SJSA1 (cell line): ENCODE data around the gene TCEA2. TPM values are rescaled to one million over a fixed set of nuclear protein-coding genes. Genes with fewer than 3 reads are reported as not detected.

Experiments
- DNase-seq, 2 experiments: peaks; one replicate each; pipeline ENCODE4 v3.0.0-alpha.2; 2015 to 2020; ENCODE audit warnings: low spot score in 2 of 2, low read depth in 1 of 2
- H3K27ac ChIP-seq: fragments of 250-450 bp; sonication (Bioruptor Pico); 2 replicates; pipeline ENCODE4 v1.5.1; 2020; ENCODE audit warnings: mild to moderate bottlenecking, moderate library complexity
- H3K27me3 ChIP-seq: fragments of 250-450 bp; sonication (Bioruptor Pico); replicated peaks from 2 replicates; pipeline ENCODE4 v1.5.1; 2020; ENCODE audit warnings: mild to moderate bottlenecking, moderate library complexity
- H3K36me3 ChIP-seq: fragments of 250-450 bp; sonication (Bioruptor Pico); 2 replicates; pipeline ENCODE4 v1.5.1; 2020; ENCODE audit warnings: mild to moderate bottlenecking
- H3K4me1 ChIP-seq: fragments of 250-450 bp; sonication (Bioruptor Pico); replicated peaks from 2 replicates; pipeline ENCODE4 v1.6.1; 2021; ENCODE audit warnings: mild to moderate bottlenecking
- H3K4me3 ChIP-seq: fragments of 250-450 bp; sonication (Bioruptor Pico); 2 replicates; pipeline ENCODE4 v1.5.1; 2020; ENCODE audit warnings: mild to moderate bottlenecking
- H3K9me3 ChIP-seq: fragments of 250-450 bp; sonication (Bioruptor Pico); replicated peaks from 2 replicates; pipeline ENCODE4 v1.5.1; 2020; ENCODE audit warnings: mild to moderate bottlenecking
- total RNA-seq: library from RNA; depleted of rRNA; stranded (reverse); fragments of >200 nt; shearing (Covaris generic); gene quantifications from 2 replicates; pipeline ENCODE4 v1.2.3, GENCODE V29; 2014

The TCEA2 gene
- total RNA-seq, 1 experiment from 2014 or later: 120 TPM

- H3K36me3 ChIP-seq: peaks cover 83% of the 10 kb centered on the region
- H3K4me3 ChIP-seq: no peak overlapping the region
- H3K27me3 ChIP-seq: no peaks in the 10 kb centered on the region
- H3K9me3 ChIP-seq: no peaks in the 10 kb centered on the region
- H3K4me1 ChIP-seq: no peaks in the 10 kb centered on the region; the same call in 1 of the 2 replicates
- H3K27ac ChIP-seq: no peak overlapping the region
- no peak for DNase-seq
Observed at GRCh38 chr20:64030371-64031134, 32.4 kb upstream of the TCEA2 start.

GRCh38 chr20:64031822-64032314 lies 31.1 kb upstream of the TCEA2 start:
- DNase-seq: no peak
- H3K4me3 ChIP-seq: no peak overlapping the region
- H3K4me1 ChIP-seq: no peaks in the 10 kb centered on the region; the same call in 1 of the 2 replicates
- no peaks in the 10 kb centered on the region for H3K27me3 ChIP-seq
- H3K36me3 ChIP-seq: peaks cover 73% of the 10 kb centered on the region
- no peak overlapping the region for H3K27ac ChIP-seq
- no peaks in the 10 kb centered on the region for H3K9me3 ChIP-seq

GRCh38 chr20:64032706-64033624 lies 30.0 kb upstream of the TCEA2 start:
- no peak overlapping the region for H3K27ac ChIP-seq

GRCh38 chr20:64033981-64034493 lies 29.0 kb upstream of the TCEA2 start:
- DNase-seq: no peak

More at GRCh38 chr20:64032706-64033624, 30.0 kb upstream of the TCEA2 start:
- Histone ChIP-seq H3K4me1 (peaks cover 3% of the 10 kb centered on the region), H3K36me3 (peaks cover 62% of the 10 kb centered on the region), H3K4me3 (no peak overlapping the region), H3K9me3 (no peaks in the 10 kb centered on the region), H3K27me3 (peaks cover 6% of the 10 kb centered on the region; the same call in 1 of the 2 replicates)
- no peak for DNase-seq

GRCh38 chr20:64035066-64035932 lies 27.7 kb upstream of the TCEA2 start:
- Histone ChIP-seq H3K27me3 (peaks cover 6% of the 10 kb centered on the region; the same call in 1 of the 2 replicates), H3K9me3 (no peaks in the 10 kb centered on the region), H3K27ac (no peak overlapping the region), H3K4me3 (no peak overlapping the region), H3K4me1 (peaks cover 19% of the 10 kb centered on the region), H3K36me3 (peaks cover 41% of the 10 kb centered on the region)
- DNase-seq: no peak

More at GRCh38 chr20:64033981-64034493, 29.0 kb upstream of the TCEA2 start:
- no peaks in the 10 kb centered on the region for H3K9me3 ChIP-seq
- H3K27me3 ChIP-seq: peaks cover 6% of the 10 kb centered on the region; the same call in 1 of the 2 replicates
- no peak overlapping the region for H3K27ac ChIP-seq
- no peak overlapping the region for H3K4me3 ChIP-seq
- peaks cover 14% of the 10 kb centered on the region for H3K4me1 ChIP-seq
- H3K36me3 ChIP-seq: peaks cover 51% of the 10 kb centered on the region

GRCh38 chr20:64035933-64036345 lies 27.1 kb upstream of the TCEA2 start, which contains the start of gene C20orf204:
Gene C20orf204, plus strand, starts transcription at chr20:64036182. Its CDS starts 142 bp downstream, at chr20:64036324.
- H3K27me3 ChIP-seq: peaks cover 6% of the 10 kb centered on the region; the same call in 1 of the 2 replicates
- DNase-seq: no peak

GRCh38 chr20:64036346-64037198 lies 26.4 kb upstream of the TCEA2 start:
- peaks cover 6% of the 10 kb centered on the region; the same call in 1 of the 2 replicates for H3K27me3 ChIP-seq
- H3K4me1 ChIP-seq: peaks cover 19% of the 10 kb centered on the region
- no peak overlapping the region for H3K27ac ChIP-seq
- peaks cover 31% of the 10 kb centered on the region for H3K36me3 ChIP-seq
- H3K9me3 ChIP-seq: no peaks in the 10 kb centered on the region
- no peak overlapping the region for H3K4me3 ChIP-seq
- no peak for DNase-seq

More at GRCh38 chr20:64035933-64036345, 27.1 kb upstream of the TCEA2 start, which contains the start of gene C20orf204:
- Histone ChIP-seq H3K4me3 (no peak within 1 kb of the TSS), H3K36me3 (peaks cover 35% of the 10 kb centered on the region), H3K27ac (no peak within 1 kb of the TSS), H3K4me1 (peaks cover 19% of the 10 kb centered on the region), H3K9me3 (no peaks in the 10 kb centered on the region)

- Histone ChIP-seq H3K36me3 (peaks cover 26% of the 10 kb centered on the region), H3K27ac (no peak overlapping the region), H3K4me3 (no peak overlapping the region), H3K27me3 (peaks cover 9% of the 10 kb centered on the region; the same call in 1 of the 2 replicates), H3K4me1 (peaks cover 21% of the 10 kb centered on the region), H3K9me3 (no peaks in the 10 kb centered on the region)
- DNase-seq: no peak
Observed at GRCh38 chr20:64037199-64037497, 25.9 kb upstream of the TCEA2 start.

- peaks cover 12% of the 10 kb centered on the region; the same call in 1 of the 2 replicates for H3K27me3 ChIP-seq
- H3K4me3 ChIP-seq: no peak overlapping the region
- DNase-seq: no peak
- H3K36me3 ChIP-seq: peaks cover 21% of the 10 kb centered on the region
- H3K27ac ChIP-seq: no peak overlapping the region
- H3K4me1 ChIP-seq: peaks cover 24% of the 10 kb centered on the region
- no peaks in the 10 kb centered on the region for H3K9me3 ChIP-seq
Observed at GRCh38 chr20:64037498-64038213, 25.3 kb upstream of the TCEA2 start.

- no peak for DNase-seq
Observed at GRCh38 chr20:64038224-64038564, 24.8 kb upstream of the TCEA2 start.

GRCh38 chr20:64038565-64039292 lies 24.3 kb upstream of the TCEA2 start:
- peak; percentile 77 for DNase-seq
- Histone ChIP-seq H3K4me3 (peak overlapping the region; percentile 38), H3K9me3 (no peaks in the 10 kb centered on the region), H3K27me3 (peaks cover 12% of the 10 kb centered on the region; the same call in 1 of the 2 replicates), H3K27ac (no peak overlapping the region), H3K36me3 (peaks cover 11% of the 10 kb centered on the region), H3K4me1 (peaks cover 24% of the 10 kb centered on the region)

More at GRCh38 chr20:64038224-64038564, 24.8 kb upstream of the TCEA2 start:
- Histone ChIP-seq H3K27ac (no peak overlapping the region), H3K4me3 (peak overlapping the region; percentile 38), H3K9me3 (no peaks in the 10 kb centered on the region), H3K27me3 (peaks cover 12% of the 10 kb centered on the region; the same call in 1 of the 2 replicates), H3K4me1 (peaks cover 24% of the 10 kb centered on the region), H3K36me3 (peaks cover 17% of the 10 kb centered on the region)
